Endothelial cell (in vitro differentiated cells): Measurements from ENCODE around the gene CMIP. TPM values are rescaled to one million over a fixed set of nuclear protein-coding genes. Genes with fewer than 3 reads are reported as not detected.

Experiments used
- DNase-seq: peaks from one replicate; pipeline ENCODE4 v3.0.0; 2021; ENCODE audit warnings: low spot score
- H3K27ac Mint-ChIP-seq: one replicate; pipeline ENCODE4 v1.8.0; 2021; ENCODE audit warnings: mixed read lengths, inconsistent platforms; ENCODE audit not compliant: unreplicated experiment
- H3K27me3 Mint-ChIP-seq: one replicate; pipeline ENCODE4 v1.8.0; 2021; ENCODE audit warnings: mild to moderate bottlenecking, moderate library complexity, mixed read lengths, inconsistent platforms; ENCODE audit not compliant: unreplicated experiment
- H3K36me3 Mint-ChIP-seq: one replicate; pipeline ENCODE4 v1.8.0; 2021; ENCODE audit warnings: mild to moderate bottlenecking, low read depth, mixed read lengths, inconsistent platforms; ENCODE audit not compliant: unreplicated experiment
- H3K4me1 Mint-ChIP-seq: one replicate; pipeline ENCODE4 v1.8.0; 2021; ENCODE audit warnings: mild to moderate bottlenecking, mixed read lengths, inconsistent platforms; ENCODE audit not compliant: unreplicated experiment
- H3K4me3 Mint-ChIP-seq: one replicate; pipeline ENCODE4 v1.8.0; 2021; ENCODE audit warnings: mild to moderate bottlenecking, mixed read lengths, inconsistent platforms; ENCODE audit not compliant: unreplicated experiment
- H3K9me3 Mint-ChIP-seq: one replicate; pipeline ENCODE4 v1.8.0; 2021; ENCODE audit warnings: mixed read lengths, inconsistent platforms; ENCODE audit not compliant: unreplicated experiment
- total RNA-seq: library from RNA; stranded (reverse); fragmentation: NEBNext Ultra II Directional; extraction: Animal tissue kit (Norgen Biotek cat#: 25700); gene quantifications from one replicate; pipeline ENCODE4 v1.2.1, GENCODE V29; 2021; ENCODE audit not compliant: unreplicated experiment
- TF ChIP-seq, protein P1 (sequence below): fragments of 200-600 bp; sonication (generic); IDR thresholded peaks from one replicate; pipeline ENCODE4 v1.5.0; 2021; ENCODE audit warnings: antibody characterized with exemption; ENCODE audit not compliant: unreplicated experiment

The CMIP gene
- total RNA-seq, 1 donor from 2014 or later = 98.9 TPM

DNA sequence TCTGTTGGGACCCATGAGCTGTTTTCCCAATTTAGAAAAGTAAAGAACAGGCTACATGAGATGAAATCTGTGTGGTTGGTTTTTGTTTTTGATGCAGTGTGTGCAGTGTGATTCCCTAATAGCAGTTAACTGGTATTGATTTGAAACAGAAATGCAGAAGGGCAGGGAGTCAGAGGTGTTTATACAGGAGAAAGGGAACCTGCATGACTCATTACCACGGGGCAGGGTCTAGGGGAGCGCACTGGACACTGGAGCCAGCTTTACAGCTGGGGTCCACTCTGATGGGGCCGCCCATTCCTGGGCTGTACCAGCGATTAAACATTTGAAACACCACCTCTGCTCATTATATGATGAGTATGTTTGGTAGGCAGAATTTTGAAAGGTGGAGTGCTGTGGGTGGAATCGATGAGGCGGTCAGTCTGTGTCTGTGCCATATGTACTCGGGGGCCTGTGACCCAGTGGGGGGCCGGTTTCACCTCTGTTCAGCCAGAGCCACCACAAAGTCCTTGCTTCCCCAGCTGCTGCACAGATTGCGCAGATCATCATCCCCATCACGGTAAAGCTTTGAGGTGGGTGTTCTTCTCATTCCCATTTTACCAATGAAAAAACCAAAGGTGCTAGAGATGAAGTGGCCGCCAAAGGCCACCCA, 142.5 kb downstream of the CMIP start:
- TF ChIP-seq, protein P1, sequence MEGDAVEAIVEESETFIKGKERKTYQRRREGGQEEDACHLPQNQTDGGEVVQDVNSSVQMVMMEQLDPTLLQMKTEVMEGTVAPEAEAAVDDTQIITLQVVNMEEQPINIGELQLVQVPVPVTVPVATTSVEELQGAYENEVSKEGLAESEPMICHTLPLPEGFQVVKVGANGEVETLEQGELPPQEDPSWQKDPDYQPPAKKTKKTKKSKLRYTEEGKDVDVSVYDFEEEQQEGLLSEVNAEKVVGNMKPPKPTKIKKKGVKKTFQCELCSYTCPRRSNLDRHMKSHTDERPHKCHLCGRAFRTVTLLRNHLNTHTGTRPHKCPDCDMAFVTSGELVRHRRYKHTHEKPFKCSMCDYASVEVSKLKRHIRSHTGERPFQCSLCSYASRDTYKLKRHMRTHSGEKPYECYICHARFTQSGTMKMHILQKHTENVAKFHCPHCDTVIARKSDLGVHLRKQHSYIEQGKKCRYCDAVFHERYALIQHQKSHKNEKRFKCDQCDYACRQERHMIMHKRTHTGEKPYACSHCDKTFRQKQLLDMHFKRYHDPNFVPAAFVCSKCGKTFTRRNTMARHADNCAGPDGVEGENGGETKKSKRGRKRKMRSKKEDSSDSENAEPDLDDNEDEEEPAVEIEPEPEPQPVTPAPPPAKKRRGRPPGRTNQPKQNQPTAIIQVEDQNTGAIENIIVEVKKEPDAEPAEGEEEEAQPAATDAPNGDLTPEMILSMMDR = no peak
- Mint-ChIP-seq H3K4me1 (peaks cover 40% of the 10 kb centered on the region), H3K4me3 (no peak overlapping the region), H3K27me3 (peaks cover 29% of the 10 kb centered on the region), H3K36me3 (peaks cover 16% of the 10 kb centered on the region), H3K9me3 (no peaks in the 10 kb centered on the region), H3K27ac (no peak overlapping the region)
- DNase-seq = no peak

DNA sequence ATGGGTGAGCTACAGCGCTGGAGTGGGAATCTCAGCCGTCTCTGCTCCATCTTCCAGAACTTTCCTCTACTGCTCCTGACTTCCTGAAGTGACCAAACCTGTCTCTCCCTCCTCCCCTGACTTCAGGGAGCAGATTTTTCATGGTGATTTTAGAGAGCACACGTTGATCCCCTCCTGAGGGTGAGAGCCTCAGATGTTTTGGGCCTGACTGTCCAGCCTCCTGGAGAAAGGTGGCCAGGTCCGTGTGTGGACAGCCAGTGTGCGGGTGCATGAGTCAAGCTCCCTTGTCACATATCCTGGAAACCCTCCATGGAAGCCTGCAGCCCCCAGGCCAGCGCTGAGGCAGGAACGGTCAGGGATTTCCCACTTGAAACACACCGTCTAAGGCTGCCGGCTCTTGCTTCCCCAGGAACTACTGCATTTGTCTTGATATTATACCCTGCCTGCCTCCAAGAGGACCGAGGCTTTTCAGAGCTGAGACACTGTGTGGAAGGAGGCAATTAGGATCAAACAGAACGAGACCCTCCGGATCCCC, 143.1 kb downstream of the CMIP start:
- no peak overlapping the region for H3K4me3 Mint-ChIP-seq
- H3K9me3 Mint-ChIP-seq = no peaks in the 10 kb centered on the region
- peaks cover 26% of the 10 kb centered on the region for H3K27me3 Mint-ChIP-seq
- TF ChIP-seq, protein P1 = no peak
- H3K27ac Mint-ChIP-seq = peak overlapping the region; percentile 72
- no peak for DNase-seq
- peaks cover 13% of the 10 kb centered on the region for H3K36me3 Mint-ChIP-seq
- H3K4me1 Mint-ChIP-seq = peaks cover 36% of the 10 kb centered on the region

DNA sequence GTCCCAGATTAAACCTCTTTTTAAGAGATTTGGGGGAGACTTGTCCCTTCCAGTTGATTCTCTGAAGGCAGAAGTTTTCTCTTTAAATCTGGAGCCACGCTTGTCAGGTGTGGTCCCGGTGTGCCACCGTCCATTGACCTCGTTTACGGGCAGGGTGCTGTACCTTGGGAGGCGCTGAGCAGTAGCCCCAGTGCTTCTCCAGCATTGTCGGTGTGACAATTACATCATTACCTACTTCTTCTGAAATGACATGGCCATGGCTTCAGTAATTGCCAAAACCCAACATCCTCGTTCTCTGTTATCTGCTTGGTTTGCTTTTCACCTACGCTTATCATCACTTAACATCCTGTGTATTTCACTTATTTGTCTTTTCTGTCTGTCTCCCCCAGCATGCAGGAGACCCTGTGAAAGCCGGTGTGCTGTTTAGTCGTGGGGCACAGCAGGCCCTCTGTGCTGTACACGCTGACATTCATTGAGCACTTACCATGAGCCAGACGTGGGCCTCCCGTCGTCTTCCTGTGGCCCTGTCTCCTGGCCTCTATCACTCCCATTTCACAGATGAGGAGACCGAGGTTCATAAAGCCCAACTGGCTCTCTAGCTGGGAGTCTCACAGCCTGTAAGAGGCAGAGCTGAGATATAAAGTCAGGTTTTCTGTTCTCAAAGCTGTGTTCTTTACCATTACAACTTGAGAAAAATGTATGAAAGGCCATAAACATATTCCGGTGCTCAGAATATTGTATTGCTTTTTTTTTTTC, 143.9 kb downstream of the CMIP start:
- TF ChIP-seq, protein P1 = no peak
- Mint-ChIP-seq H3K27me3 (peaks cover 22% of the 10 kb centered on the region), H3K4me1 (peaks cover 35% of the 10 kb centered on the region), H3K4me3 (peak overlapping the region; percentile 37), H3K36me3 (peaks cover 10% of the 10 kb centered on the region), H3K9me3 (no peaks in the 10 kb centered on the region), H3K27ac (peak overlapping the region; percentile 72)
- DNase-seq = no peak

DNA sequence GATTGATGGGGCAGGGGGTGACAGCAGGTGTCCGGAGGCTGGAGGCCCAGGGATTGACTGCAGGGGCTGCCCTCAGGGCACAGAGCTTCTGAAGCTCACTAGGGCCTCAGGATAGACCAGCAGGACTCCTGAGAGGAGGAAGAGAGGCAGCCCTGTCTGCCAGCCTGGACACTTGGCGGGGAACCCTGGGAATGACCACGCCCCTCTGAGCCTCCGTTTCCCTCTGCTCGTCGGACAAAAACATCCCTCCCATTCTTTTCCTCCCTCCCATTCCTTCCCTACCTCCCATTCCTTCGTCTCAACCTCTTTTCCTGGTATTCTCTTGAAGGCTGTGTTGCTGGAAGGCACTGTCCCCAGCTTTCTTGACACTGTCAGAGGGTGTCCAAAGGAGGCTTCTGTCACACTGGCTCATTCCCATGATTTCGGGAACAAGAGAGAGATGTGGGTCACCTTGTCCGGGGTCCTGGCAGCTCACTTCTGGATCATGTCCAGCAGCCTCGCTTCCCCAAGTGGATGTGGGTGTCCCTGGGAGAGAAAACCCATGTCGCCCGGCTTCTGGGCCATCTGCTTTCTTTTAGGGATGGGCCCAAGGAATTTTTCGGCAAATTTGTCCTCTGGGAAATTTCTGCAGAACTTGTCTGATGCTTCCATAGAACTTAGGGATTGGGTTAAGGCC, 145.5 kb downstream of the CMIP start:
- H3K4me3 Mint-ChIP-seq = peak overlapping the region; percentile 67
- TF ChIP-seq, protein P1 = no peak
- peaks cover 6% of the 10 kb centered on the region for H3K36me3 Mint-ChIP-seq
- DNase-seq = no peak
- H3K27me3 Mint-ChIP-seq = peaks cover 14% of the 10 kb centered on the region
- no peaks in the 10 kb centered on the region for H3K9me3 Mint-ChIP-seq
- H3K4me1 Mint-ChIP-seq = peaks cover 35% of the 10 kb centered on the region
- H3K27ac Mint-ChIP-seq = no peak overlapping the region
